Brain pericyte (primary cell): ENCODE measurements around the gene GPR65.

Source experiments
- DNase-seq: peaks from one replicate; pipeline ENCODE4 v3.0.0-alpha.2; 2012; ENCODE audit warnings: low read depth, low spot score

The GPR65 gene, protein sequence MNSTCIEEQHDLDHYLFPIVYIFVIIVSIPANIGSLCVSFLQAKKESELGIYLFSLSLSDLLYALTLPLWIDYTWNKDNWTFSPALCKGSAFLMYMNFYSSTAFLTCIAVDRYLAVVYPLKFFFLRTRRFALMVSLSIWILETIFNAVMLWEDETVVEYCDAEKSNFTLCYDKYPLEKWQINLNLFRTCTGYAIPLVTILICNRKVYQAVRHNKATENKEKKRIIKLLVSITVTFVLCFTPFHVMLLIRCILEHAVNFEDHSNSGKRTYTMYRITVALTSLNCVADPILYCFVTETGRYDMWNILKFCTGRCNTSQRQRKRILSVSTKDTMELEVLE

DNA sequence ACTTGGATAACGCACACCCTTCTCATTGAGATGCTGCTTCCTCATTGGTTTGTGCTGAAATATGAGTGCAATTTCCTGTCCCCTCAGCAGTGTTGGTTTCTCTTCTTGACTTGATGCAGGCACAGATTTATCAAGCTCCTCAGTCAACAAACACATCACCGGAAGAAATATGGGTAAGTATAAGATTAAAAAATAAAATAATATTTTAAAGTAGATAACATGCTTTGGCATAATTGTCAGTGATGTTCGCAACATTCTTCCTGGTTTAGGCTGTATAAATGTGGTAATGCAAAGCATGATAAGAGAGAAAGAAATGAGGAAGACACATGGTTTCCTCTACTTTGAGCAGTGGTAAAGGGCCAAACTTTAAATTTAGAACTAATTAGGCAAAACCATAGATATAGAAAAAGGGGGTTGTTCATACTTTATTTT lies at the start of gene GPR65:
TSS of gene GPR65 (plus strand) at position 86 of the 432 bp plus-strand sequence. CDS start 5,713 bp downstream, outside the sequence.
- DNase-seq, result no peak

- no peak for DNase-seq
Measured at GRCh38 chr14:87955501-87955900, 49.4 kb upstream of the GPR65 start.

- DNase-seq, result no peak
Measured at GRCh38 chr14:87960013-87960787, 44.7 kb upstream of the GPR65 start.

DNA sequence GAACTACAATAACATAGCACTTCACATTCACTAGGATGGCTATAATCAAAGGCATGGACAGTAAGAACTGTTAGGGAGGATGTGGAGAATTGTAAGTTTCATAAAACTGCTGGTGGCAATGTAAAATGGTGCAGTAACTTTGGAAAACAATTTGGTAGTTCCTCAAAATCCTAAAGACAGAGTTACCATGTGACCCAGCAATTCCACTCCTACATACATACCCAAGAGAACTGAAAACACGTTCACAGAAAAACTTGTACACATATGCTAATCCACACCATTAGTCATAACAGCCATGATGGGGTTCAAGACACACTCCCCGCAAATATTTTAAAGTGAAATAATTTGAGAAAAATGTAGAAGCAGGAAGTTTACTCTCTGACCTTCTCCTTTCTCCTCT lies 43.7 kb upstream of the GPR65 start:
- DNase-seq, result no peak

GRCh38 chr14:87966816-87967215 lies 38.1 kb upstream of the GPR65 start:
- DNase-seq, result no peak

GRCh38 chr14:87967496-87967895 lies 37.4 kb upstream of the GPR65 start:
- DNase-seq, result no peak

DNA sequence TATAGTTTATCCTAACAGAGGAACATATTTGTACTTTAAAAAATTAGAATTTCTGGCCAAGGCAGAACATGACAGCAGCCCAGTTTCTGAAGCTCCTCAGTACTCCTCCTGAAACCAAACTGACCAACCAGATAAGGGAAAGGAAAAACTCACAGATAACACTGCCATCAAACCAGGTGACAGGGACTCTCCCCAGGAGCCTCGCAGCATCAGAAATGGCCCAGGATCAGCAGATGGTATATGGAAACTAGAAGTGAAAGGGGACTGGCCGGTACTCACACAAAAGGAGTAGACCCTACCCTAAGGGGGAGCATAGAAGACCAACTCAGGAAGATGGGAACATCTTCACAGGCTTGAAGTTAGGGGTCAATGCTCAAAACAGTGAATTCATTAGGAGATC lies 33.9 kb upstream of the GPR65 start:
- no peak for DNase-seq

GRCh38 chr14:87975636-87976035 lies 29.3 kb upstream of the GPR65 start:
- DNase-seq, result no peak

DNA sequence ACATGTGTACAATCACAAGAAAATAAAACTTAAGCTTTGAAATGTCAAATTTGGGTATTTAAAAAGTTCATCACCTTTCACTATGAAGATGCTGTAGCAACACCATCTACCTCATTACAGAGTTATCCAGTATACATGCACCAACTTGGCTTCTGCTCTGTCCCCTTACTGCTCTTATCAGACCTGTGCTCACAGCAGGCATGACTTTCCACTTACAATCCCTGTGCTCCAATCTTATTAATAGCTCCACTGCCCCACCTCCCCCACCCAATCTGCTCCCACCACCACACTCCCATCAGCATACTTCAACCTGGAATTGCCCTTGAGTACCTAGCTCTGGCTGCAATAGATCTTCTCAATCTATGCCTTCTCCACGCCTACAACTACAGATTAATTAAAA lies 25.2 kb upstream of the GPR65 start:
- no peak for DNase-seq

- DNase-seq, result no peak
Measured at GRCh38 chr14:87989221-87989955, 15.5 kb upstream of the GPR65 start.

DNA sequence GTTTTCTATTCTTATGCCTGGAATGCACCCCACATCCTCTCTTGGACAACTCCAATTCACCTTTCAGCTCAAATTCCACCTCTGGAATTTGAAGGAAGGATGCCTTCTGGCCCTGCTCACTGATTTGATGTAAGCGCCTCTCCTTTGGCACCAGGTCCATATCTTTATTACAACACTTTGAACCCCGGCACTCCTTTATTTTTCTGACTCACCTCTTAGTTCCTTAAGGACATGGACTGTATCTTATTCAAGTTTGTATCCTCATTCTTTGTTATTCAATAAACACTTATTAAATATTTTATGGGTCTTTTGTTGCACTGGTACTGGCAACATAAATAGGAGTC lies 15.0 kb upstream of the GPR65 start:
- DNase-seq, result no peak

DNA sequence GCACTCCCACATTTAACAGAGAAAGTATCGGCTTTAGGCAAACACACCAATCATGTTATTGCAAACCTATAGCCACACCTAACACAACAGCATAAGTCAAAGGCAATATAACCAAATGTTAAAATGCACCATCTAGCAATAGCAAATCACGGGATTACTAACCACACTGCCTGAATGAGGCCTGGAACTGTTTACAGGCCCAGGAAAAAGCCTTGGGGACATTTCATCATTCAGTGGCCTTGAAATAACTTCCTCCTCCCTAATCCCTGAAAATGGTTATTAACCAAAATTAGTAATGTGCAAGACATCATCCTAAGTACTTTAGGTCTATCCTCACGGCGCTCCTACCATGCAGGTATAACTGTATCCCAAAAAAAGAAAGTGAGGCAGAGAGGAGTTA lies 14.3 kb upstream of the GPR65 start:
- DNase-seq, result no peak

DNA sequence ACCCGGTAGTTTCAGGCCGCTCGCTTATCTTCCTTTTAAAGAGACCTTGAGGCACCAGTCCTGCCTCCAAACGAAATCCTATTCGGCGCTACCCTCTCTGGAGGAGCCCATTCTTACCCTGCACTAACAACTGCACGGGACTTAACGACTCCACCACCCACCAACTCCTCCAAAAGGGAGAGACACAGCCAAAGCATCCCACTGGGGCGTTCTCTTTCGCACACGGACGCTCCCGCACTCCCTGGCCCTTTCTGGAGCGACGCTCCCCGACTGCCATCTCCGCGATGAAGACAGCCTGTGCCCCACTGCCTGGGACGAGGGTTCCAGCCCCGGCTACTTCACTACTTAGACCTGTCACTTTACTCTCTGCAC lies 12.6 kb upstream of the GPR65 start:
- DNase-seq, result no peak

DNA sequence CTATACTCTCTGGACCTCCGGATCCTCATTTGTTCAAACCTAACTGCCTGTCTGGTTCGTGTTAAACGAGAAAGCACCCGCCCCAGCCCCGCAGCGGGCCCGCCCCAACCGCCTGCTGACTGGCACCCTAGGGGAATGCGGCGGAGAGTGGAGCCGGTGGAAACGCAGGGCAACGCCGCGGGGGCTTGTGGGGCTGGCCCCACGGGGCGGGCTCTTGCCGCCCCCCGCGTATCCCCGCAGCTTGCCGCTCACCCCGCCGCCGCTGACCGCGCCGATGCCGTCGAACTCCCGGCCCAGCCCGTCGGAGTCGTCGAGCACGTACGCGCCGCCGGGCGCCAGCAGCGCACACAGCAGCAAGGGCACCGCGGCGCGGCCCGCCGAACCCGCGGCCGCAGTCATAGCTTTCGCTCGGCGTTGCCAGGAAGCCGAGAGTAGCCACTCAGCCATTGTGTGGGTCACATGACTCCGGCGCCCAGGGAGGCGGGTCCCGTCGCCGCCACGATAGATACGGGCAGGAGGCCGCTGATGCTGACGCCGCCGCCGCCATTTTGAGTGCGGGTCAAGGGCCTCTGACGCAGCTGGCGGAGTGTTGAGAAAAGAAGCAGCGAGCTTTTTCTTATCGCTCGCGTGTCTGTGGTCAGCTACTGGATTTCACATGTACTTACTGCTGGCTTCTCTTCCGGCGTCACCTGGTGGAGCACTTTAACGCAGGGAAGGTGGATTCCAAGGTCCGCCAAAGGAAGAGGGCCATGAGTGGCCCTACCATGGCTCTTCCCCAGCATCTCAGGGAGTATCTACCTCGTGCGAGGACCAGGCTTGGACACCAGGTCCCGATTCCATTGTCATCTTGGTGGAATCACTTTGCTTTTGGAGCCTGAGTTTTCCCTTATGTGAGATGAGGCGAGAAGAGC lies 12.0 kb upstream of the GPR65 start, which contains the start of gene GALC:
TSS of gene GALC (minus strand) at position 465 of the 911 bp plus-strand sequence. CDS start at position 447, 18 bp downstream.
- peak; percentile 57 for DNase-seq

GRCh38 chr14:87994974-87995373 lies 10.0 kb upstream of the GPR65 start:
- DNase-seq, result no peak

DNA sequence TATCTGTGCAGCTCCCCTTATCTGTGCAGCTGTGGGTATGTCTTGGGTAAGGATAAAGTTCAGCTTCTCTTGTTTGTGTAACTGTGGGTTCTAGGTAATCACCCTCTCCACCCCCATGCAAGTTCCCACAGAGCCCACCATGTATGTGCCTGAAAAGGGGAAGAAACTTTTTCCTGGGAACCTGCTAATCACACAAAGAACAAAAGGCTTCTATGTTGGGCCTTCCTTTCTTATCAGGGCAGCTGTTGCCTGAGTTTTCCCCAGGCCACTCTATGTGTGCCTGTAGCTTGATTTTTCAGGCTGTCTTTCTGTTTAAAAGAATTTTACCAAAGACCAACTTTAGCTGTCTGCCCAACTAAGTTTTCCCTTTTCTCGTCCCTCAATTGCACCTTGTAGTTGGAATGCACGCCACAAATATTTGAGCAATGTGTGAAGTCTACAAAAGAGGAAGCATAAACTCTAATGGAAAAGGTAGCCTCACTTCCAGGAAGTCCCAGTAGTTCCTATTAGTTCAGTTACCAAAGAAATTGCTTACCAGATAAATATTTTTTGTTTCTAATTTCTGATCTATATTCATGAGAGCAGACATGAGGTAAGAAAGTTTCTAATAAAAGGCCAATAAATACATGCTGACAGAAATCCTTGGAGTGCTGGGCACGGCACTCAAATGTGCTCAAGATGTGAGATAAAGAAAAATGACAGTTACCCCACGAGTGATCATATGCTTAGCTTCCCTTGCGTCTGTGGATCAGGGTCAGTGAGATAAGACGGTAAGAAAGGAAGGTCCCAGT lies 9.2 kb upstream of the GPR65 start:
- DNase-seq, result no peak

GRCh38 chr14:87996291-87996592 lies 8.7 kb upstream of the GPR65 start:
- DNase-seq, result no peak

GRCh38 chr14:87998482-87998881 lies 6.5 kb upstream of the GPR65 start:
- DNase-seq, result no peak

DNA sequence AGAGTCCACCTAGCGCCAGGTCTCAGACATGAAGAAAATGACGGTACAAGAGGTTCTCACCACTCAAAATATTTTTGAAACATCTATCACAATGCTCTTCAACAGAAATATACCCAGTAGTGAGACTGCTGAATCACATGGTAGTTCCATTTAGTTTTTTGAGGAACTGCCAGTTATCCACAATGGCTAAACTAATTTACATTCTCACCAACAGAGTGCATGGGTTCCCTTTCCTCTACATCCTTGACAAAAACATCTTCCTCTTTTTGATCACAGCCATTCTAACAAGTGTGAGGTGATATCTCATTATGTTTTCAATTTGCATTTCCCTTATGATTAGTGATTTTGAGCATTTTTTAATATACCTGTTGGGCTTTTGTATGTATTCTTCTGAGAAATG lies 5.7 kb upstream of the GPR65 start:
- DNase-seq, result no peak

DNA sequence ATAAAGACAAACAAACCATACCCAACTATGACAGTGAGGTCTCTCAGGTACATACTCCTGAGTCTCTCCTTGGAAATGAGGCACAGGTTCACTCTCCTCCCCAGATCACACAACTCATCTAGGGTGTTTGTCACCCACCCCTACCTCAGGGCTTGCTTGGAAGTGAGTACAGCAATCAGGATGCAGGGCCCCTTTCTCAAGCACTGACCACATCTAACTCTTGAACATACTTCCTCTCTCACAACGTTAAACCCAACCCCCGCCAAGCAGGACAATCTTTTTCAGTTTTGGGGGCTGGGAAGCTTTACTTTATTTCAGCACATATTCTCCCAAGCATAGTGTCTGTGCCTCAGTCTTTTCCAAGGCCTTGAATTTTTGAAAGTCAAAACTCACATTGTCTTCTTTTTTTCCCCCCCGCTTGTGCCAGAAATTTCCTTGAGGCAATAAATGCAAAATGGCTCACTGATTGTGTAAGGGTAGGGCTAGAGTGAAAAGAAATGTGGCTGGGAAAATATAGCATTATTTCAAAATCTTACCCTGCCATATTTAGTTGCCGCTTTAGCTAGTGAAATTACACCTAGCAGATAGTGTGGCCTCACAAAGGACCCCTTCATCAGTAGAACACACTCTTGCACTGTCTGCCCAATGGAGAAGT lies 2.4 kb upstream of the GPR65 start:
- no peak for DNase-seq
